IMR-90 (cell line): ENCODE results near the gene ZDHHC3. TPM values are rescaled to one million over a fixed set of nuclear protein-coding genes. Genes with fewer than 3 reads are reported as not detected.

Source experiments
- ATAC-seq: fragments of 200-7000 bp; cut with Tn5 transposase; 2 replicates; pipeline ENCODE4 v1.9.1; 2020; ENCODE audit warnings: low read depth, mild to moderate bottlenecking, moderate library complexity
- BruUV-seq: library from RNA; stranded (reverse); fragments of 400-500 nt; replicated peaks from 2 replicates; lab custom pipeline; 2021; lab: Mats Ljungman, UMichigan
- CTCF ChIA-PET: fragments of 300-600 bp; formaldehyde crosslinking; extraction: SDS; loops from one replicate; lab custom pipeline; 2021; ENCODE audit warnings: antibody characterized with exemption; lab: Yijun Ruan, JAX
- POLR2A ChIA-PET: fragments of 300-600 bp; sonication (Branson Sonifier 250); formaldehyde crosslinking; loops from one replicate; lab custom pipeline; 2022; ENCODE audit warnings: antibody characterized with exemption; ENCODE audit not compliant: unreplicated experiment; lab: Charles Lee
- DNase-seq: peaks from one replicate; pipeline ENCODE4 v3.0.0; 2013
- H2AFZ ChIP-seq: replicated peaks from 2 replicates; pipeline ENCODE3; 2013; ENCODE audit warnings: low read length, mild to moderate bottlenecking; ENCODE audit not compliant: poor library complexity
- H2AK5ac ChIP-seq: 2 replicates; pipeline ENCODE4 v1.6.1; 2013; ENCODE audit warnings: low read depth, low read length, inconsistent platforms
- H2AK9ac ChIP-seq: replicated peaks from 2 replicates; pipeline ENCODE3; 2013; ENCODE audit warnings: mild to moderate bottlenecking, low read depth, low read length, moderate library complexity; ENCODE audit not compliant: poor library complexity
- H2BK120ac ChIP-seq: 2 replicates; pipeline ENCODE4 v1.6.1; 2013; ENCODE audit warnings: low read depth, low read length, inconsistent platforms
- H2BK15ac ChIP-seq: 3 replicates; pipeline ENCODE4 v1.6.1; 2013; ENCODE audit warnings: low read depth, low read length, inconsistent platforms
- H2BK20ac ChIP-seq: 2 replicates; pipeline ENCODE4 v1.6.1; 2013; ENCODE audit warnings: low read depth, mild to moderate bottlenecking, inconsistent platforms, low read length, moderate library complexity
- H2BK5ac ChIP-seq: 2 replicates; pipeline ENCODE4 v1.6.1; 2013; ENCODE audit warnings: mild to moderate bottlenecking, low read depth, low read length, inconsistent platforms; ENCODE audit not compliant: poor library complexity, severe bottlenecking
- H3K14ac ChIP-seq: replicated peaks from 2 replicates; pipeline ENCODE4 v1.6.1; 2013; ENCODE audit warnings: low read depth, low read length, inconsistent platforms
- H3K18ac ChIP-seq: 2 replicates; pipeline ENCODE4 v1.6.1; 2013; ENCODE audit warnings: low read depth, low read length, control low read depth
- H3K23ac ChIP-seq: 2 replicates; pipeline ENCODE4 v1.6.1; 2013; ENCODE audit warnings: low read depth, low read length, inconsistent platforms
- H3K27ac ChIP-seq: 2 replicates; pipeline ENCODE4 v1.5.1; 2013; ENCODE audit warnings: mild to moderate bottlenecking, control low read depth, low read length; ENCODE audit not compliant: insufficient read depth
- H3K27me3 ChIP-seq: 2 replicates; pipeline ENCODE4 v1.6.1; 2013; ENCODE audit warnings: low read length; ENCODE audit not compliant: control insufficient read depth, insufficient read depth
- H3K36me3 ChIP-seq: 2 replicates; pipeline ENCODE4 v1.6.1; 2013; ENCODE audit warnings: low read length, mixed read lengths; ENCODE audit not compliant: control insufficient read depth, insufficient read depth
- H3K4ac ChIP-seq: 2 replicates; pipeline ENCODE4 v1.6.1; 2013; ENCODE audit warnings: low read depth, low read length, inconsistent platforms
- H3K4me1 ChIP-seq: 2 replicates; pipeline ENCODE4 v1.6.1; 2013; ENCODE audit warnings: low read length, mixed read lengths; ENCODE audit not compliant: control insufficient read depth, insufficient read depth
- H3K4me2 ChIP-seq: 2 replicates; pipeline ENCODE4 v1.6.1; 2013; ENCODE audit warnings: low read depth, mild to moderate bottlenecking, control low read depth, low read length, moderate library complexity
- H3K4me3 ChIP-seq: 2 replicates; pipeline ENCODE4 v1.5.1; 2013; ENCODE audit warnings: low read depth, mild to moderate bottlenecking, control low read depth, low read length, moderate library complexity; ENCODE audit not compliant: insufficient read depth
- H3K56ac ChIP-seq: 2 replicates; pipeline ENCODE4 v1.6.1; 2013; ENCODE audit warnings: low read length, inconsistent platforms; ENCODE audit not compliant: insufficient read depth; ENCODE audit errors: extremely low read depth
- H3K79me1 ChIP-seq, 2 experiments: 2 replicates each; pipeline ENCODE4 v1.6.1; 2013; ENCODE audit warnings: low read length in 2 of 2, inconsistent platforms in 1 of 2, low read depth in 1 of 2
- H3K9ac ChIP-seq: 2 replicates; pipeline ENCODE4 v1.6.1; 2013; ENCODE audit warnings: low read depth, low read length, control low read depth
- H3K9me1 ChIP-seq: 2 replicates; pipeline ENCODE4 v1.6.1; 2013; ENCODE audit warnings: low read length, inconsistent platforms; ENCODE audit not compliant: insufficient read depth
- H3K9me3 ChIP-seq: 2 replicates; pipeline ENCODE4 v1.6.1; 2013; ENCODE audit warnings: low read length; ENCODE audit not compliant: control insufficient read depth, insufficient read depth
- H4K20me1 ChIP-seq: 2 replicates; pipeline ENCODE4 v1.6.1; 2013; ENCODE audit warnings: low read length, inconsistent platforms; ENCODE audit not compliant: insufficient read depth
- H4K5ac ChIP-seq: 2 replicates; pipeline ENCODE4 v1.6.1; 2013; ENCODE audit warnings: mild to moderate bottlenecking, low read depth, low read length, control low read depth
- H4K8ac ChIP-seq, 2 experiments: 2 replicates each; pipeline ENCODE4 v1.6.1; 2013; ENCODE audit warnings: low read depth in 2 of 2, low read length in 2 of 2, control low read depth in 1 of 2, inconsistent platforms in 1 of 2
- H4K91ac ChIP-seq: 2 replicates; pipeline ENCODE4 v1.6.1; 2013; ENCODE audit warnings: low read depth, low read length, inconsistent platforms; ENCODE audit not compliant: insufficient read depth
- CEBPB ChIP-seq: IDR thresholded peaks from 2 replicates; pipeline ENCODE4 v1.6.1; 2012; ENCODE audit warnings: low read depth, low read length, improper control_type of control experiment
- CHD1 ChIP-seq: IDR thresholded peaks from 2 replicates; pipeline ENCODE4 v1.6.1; 2012; ENCODE audit warnings: low read depth, low read length, improper control_type of control experiment
- WGBS, 2 experiments: methylation state at CpG; one replicate each; pipeline versions ENCODE4 v1.1.5 to v1.1.7; 2013; ENCODE audit warnings: missing lambda C conversion rate in 2 of 2; ENCODE audit not compliant: insufficient read length in 1 of 2; ENCODE audit errors: extremely low coverage in 2 of 2; 5-methylcytosine and 5-hydroxymethylcytosine counted together
- dilution Hi-C: fragments of 300-500 bp; cut with HindIII; formaldehyde crosslinking; loops from one replicate; pipeline ENCODE4 v1.14.3; 2018; ENCODE audit warnings: low sequenced_read_pairs; ENCODE audit not compliant: unreplicated experiment
- in situ Hi-C: fragments of 300-500 bp; cut with MboI; formaldehyde crosslinking; loops from 3 replicates; pipeline ENCODE4 v1.14.3; 2019; ENCODE audit warnings: low sequenced_read_pairs, inconsistent platforms, mixed read lengths
- intact Hi-C: fragments of 100-400 bp; cut with micrococcal nuclease; formaldehyde crosslinking; loops from 2 replicates; pipeline ENCODE4 v1.10.0; 2022
- polyA plus RNA-seq, 3 experiments: library from polyadenylated mRNA; depleted of rRNA; stranded (reverse); fragments of >200 nt; gene quantifications; 2 replicates each; pipeline ENCODE4 v1.2.3, GENCODE V29; 2012; ENCODE audit warnings: low replicate concordance in 1 of 3
- total RNA-seq: library from RNA; depleted of rRNA; stranded (reverse); fragments of >200 nt; gene quantifications from 2 replicates; pipeline ENCODE4 v1.2.3, GENCODE V29; 2012; rRNA removed

The ZDHHC3 gene
- total and polyA plus RNA-seq, 2 of the 4 experiments (the other 2 are of a cell fraction) = 57.7 to 59.6 TPM

DNA sequence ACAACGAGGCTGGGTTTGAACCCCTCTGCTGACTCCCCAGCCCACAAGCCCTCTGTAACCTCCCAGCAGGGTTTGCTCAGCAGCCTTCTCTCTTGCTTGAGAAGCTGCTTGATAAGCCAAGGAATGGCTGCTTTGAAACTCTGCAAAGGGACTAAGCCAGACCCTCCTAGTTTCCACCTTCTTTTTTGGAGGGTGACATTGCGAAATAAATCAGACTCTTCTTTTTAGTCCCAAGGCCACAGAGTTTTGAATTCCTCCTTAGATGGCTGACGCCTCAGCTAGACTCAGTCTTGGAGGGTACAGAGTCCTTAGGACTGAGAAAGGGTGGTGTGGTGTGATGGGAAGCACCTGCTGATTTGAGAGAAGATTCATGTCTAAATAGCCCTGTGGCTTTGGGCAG lies 100.4 kb downstream of the ZDHHC3 start:
- 40% methylated on average over 1 of the region's 3 CpGs; no CpG with 5 or more reads in 1 of the 2 experiments for whole genome bisulfite sequencing, 2 experiments
- H3K9me3 ChIP-seq = no peaks in the 10 kb centered on the region
- peaks cover 2% of the 10 kb centered on the region; the same call in 1 of the 2 replicates for H3K4me1 ChIP-seq
- H3K27me3 ChIP-seq = no peaks in the 10 kb centered on the region
- DNase-seq (no peak), ATAC-seq (no peak)
- dilution Hi-C loops = no loop called here
- peak overlapping the region; percentile 28 for H2AFZ ChIP-seq
- H3K18ac ChIP-seq = no peak overlapping the region
- CTCF ChIA-PET = no interaction called here
- H2BK20ac ChIP-seq = no peak overlapping the region
- intact Hi-C loops = no loop called here
- H3K4me3 ChIP-seq = no peak overlapping the region
- H2AK5ac ChIP-seq = no peak overlapping the region
- no peak overlapping the region for H3K23ac ChIP-seq
- H4K5ac ChIP-seq = no peak overlapping the region
- no peak overlapping the region for H2BK120ac ChIP-seq
- H3K9ac ChIP-seq = no peak overlapping the region
- no peak overlapping the region for H2BK5ac ChIP-seq
- H4K8ac ChIP-seq = no peak overlapping the region
- BruUV-seq = no TSS peak
- H4K20me1 ChIP-seq = no peaks in the 10 kb centered on the region
- POLR2A ChIA-PET = no interaction called here
- in situ Hi-C loops = loop anchor here (25.0 kb wide), 1 partner anchor 538 kb away; the partner anchor contains the start of gene TCAIM
- H4K91ac ChIP-seq = no peak overlapping the region
- H3K4me2 ChIP-seq = no peak overlapping the region
- no peak overlapping the region for H2BK15ac ChIP-seq
- no peak overlapping the region for H3K4ac ChIP-seq
- no peaks in the 10 kb centered on the region for H3K79me1 ChIP-seq
- H3K36me3 ChIP-seq = no peaks in the 10 kb centered on the region
- no peaks in the 10 kb centered on the region for H3K9me1 ChIP-seq
- H2AK9ac ChIP-seq = no peak overlapping the region
- H3K56ac ChIP-seq = no peak overlapping the region
- H3K14ac ChIP-seq = no peak overlapping the region
- TF ChIP-seq CHD1 = no peak
- TF ChIP-seq CEBPB = peak; percentile 67
- no peak overlapping the region for H3K27ac ChIP-seq

Other genes starting within 250 kb of the ZDHHC3 start
- gene ZNF501, start 246.5 kb downstream of the ZDHHC3 start, total RNA-seq = 3.2 and 4.7 TPM in 2 replicates
- 1.1 and 1.3 TPM in 2 replicates for gene ZNF501, start 246.5 kb downstream of the ZDHHC3 start, polyA plus RNA-seq (2012; rRNA removed)
- gene KIAA1143, start 214.6 kb downstream of the ZDHHC3 start, total RNA-seq = 16.8 and 23.9 TPM in 2 replicates
- 4.8 and 6.2 TPM in 2 replicates for gene KIAA1143, start 214.6 kb downstream of the ZDHHC3 start, polyA plus RNA-seq (2012; rRNA removed)
- 8.4 and 10.8 TPM in 2 replicates for gene KIF15, start 214.4 kb downstream of the ZDHHC3 start, total RNA-seq
- 2.9 and 3.7 TPM in 2 replicates for gene KIF15, start 214.4 kb downstream of the ZDHHC3 start, polyA plus RNA-seq (2012; rRNA removed)
- 10.3 and 13.1 TPM in 2 replicates for gene TMEM42, start 114.3 kb downstream of the ZDHHC3 start, total RNA-seq
- gene TMEM42, start 114.3 kb downstream of the ZDHHC3 start, polyA plus RNA-seq (2012; rRNA removed) = 23.7 and 24.7 TPM in 2 replicates
- gene TGM4, start 101.6 kb downstream of the ZDHHC3 start, total RNA-seq = under 0.01 TPM in 1 of 2 replicates, not detected in the other
- 0.03 and 0.10 TPM in 2 replicates for gene TGM4, start 101.6 kb downstream of the ZDHHC3 start, polyA plus RNA-seq (2012; rRNA removed)
- 62.2 and 96.9 TPM in 2 replicates for gene EXOSC7, start 70 bp upstream of the ZDHHC3 start, total RNA-seq
- gene EXOSC7, start 70 bp upstream of the ZDHHC3 start, polyA plus RNA-seq (2012; rRNA removed) = 52.8 and 61.6 TPM in 2 replicates
- gene CLEC3B, start 50.1 kb upstream of the ZDHHC3 start, total RNA-seq = 1.9 and 3.6 TPM in 2 replicates
- gene CLEC3B, start 50.1 kb upstream of the ZDHHC3 start, polyA plus RNA-seq (2012; rRNA removed) = 13.2 and 13.8 TPM in 2 replicates
- gene CDCP1, start 170.2 kb upstream of the ZDHHC3 start, total RNA-seq = 2.5 TPM in 2 replicates
- gene CDCP1, start 170.2 kb upstream of the ZDHHC3 start, polyA plus RNA-seq (2012; rRNA removed) = 3.1 and 3.8 TPM in 2 replicates